H9 (cell line): Measurements from ENCODE around the gene ARHGEF35. TPM values are rescaled to one million over a fixed set of nuclear protein-coding genes. Genes with fewer than 3 reads are reported as not detected.
"Not testable (repeated sequence)": the region's sequence is repeated elsewhere in the genome, so short reads cannot be mapped to it uniquely, and the experiment has no call there.

ENCODE experiments used
- DNase-seq: peaks from one replicate; pipeline ENCODE4 v3.0.0-alpha.2; 2017
- H2AFZ ChIP-seq: one replicate; pipeline ENCODE4 v1.6.1; 2013; ENCODE audit warnings: mild to moderate bottlenecking, low read length, control low read depth, moderate library complexity
- H2AK5ac ChIP-seq: 2 replicates; pipeline ENCODE4 v1.6.1; 2013; ENCODE audit warnings: low read length, control low read depth, mixed read lengths; ENCODE audit not compliant: insufficient read length
- H2BK120ac ChIP-seq: one replicate; pipeline ENCODE4 v1.6.1; 2013; ENCODE audit warnings: low read depth, mild to moderate bottlenecking, low read length, control low read depth, inconsistent platforms; ENCODE audit not compliant: poor library complexity, severe bottlenecking
- H2BK12ac ChIP-seq: 2 replicates; pipeline ENCODE4 v1.6.1; 2013; ENCODE audit warnings: low read length, control low read depth, mixed read lengths, low read depth; ENCODE audit not compliant: insufficient read length
- H2BK15ac ChIP-seq: 2 replicates; pipeline ENCODE4 v1.6.1; 2013; ENCODE audit warnings: low read depth, low read length, control low read depth
- H2BK20ac ChIP-seq: one replicate; pipeline ENCODE4 v1.6.1; 2013; ENCODE audit warnings: low read depth, mild to moderate bottlenecking, low read length, control low read depth, inconsistent platforms; ENCODE audit not compliant: poor library complexity, severe bottlenecking
- H2BK5ac ChIP-seq: 2 replicates; pipeline ENCODE4 v1.6.1; 2013; ENCODE audit warnings: low read length, control low read depth, mixed read lengths; ENCODE audit not compliant: insufficient read length
- H3K14ac ChIP-seq: 2 replicates; pipeline ENCODE4 v1.6.1; 2013; ENCODE audit warnings: low read length, control low read depth; ENCODE audit not compliant: insufficient read depth
- H3K18ac ChIP-seq: 2 replicates; pipeline ENCODE4 v1.6.1; 2013; ENCODE audit warnings: low read depth, mild to moderate bottlenecking, mixed read lengths, low read length, control low read depth; ENCODE audit not compliant: insufficient read length
- H3K23ac ChIP-seq: 2 replicates; pipeline ENCODE4 v1.6.1; 2013; ENCODE audit warnings: low read length, control low read depth, mixed read lengths, low read depth; ENCODE audit not compliant: insufficient read length
- H3K23me2 ChIP-seq: 2 replicates; pipeline ENCODE4 v1.6.1; 2013; ENCODE audit warnings: low read depth, mild to moderate bottlenecking, mixed read lengths, low read length, control low read depth; ENCODE audit not compliant: insufficient read length, poor library complexity, severe bottlenecking
- H3K27ac ChIP-seq: 2 replicates; pipeline ENCODE4 v1.5.1; 2013; ENCODE audit warnings: low read length, control low read depth, mixed read lengths, low read depth; ENCODE audit not compliant: insufficient read length
- H3K27me3 ChIP-seq: 2 replicates; pipeline ENCODE4 v1.6.1; 2013; ENCODE audit warnings: low read length, control low read depth, inconsistent platforms; ENCODE audit not compliant: insufficient read depth
- H3K4ac ChIP-seq: 2 replicates; pipeline ENCODE4 v1.6.1; 2013; ENCODE audit warnings: low read depth, mild to moderate bottlenecking, control low read depth, inconsistent platforms, low read length, moderate library complexity
- H3K4me1 ChIP-seq: 2 replicates; pipeline ENCODE4 v1.6.1; 2013; ENCODE audit warnings: low read length, control low read depth, inconsistent platforms; ENCODE audit not compliant: insufficient read depth
- H3K4me2 ChIP-seq: 2 replicates; pipeline ENCODE4 v1.6.1; 2013; ENCODE audit warnings: low read length, control low read depth, mixed read lengths; ENCODE audit not compliant: insufficient read length, insufficient read depth
- H3K56ac ChIP-seq: 2 replicates; pipeline ENCODE4 v1.6.1; 2013; ENCODE audit warnings: low read depth, mild to moderate bottlenecking, mixed read lengths, low read length, control low read depth; ENCODE audit not compliant: insufficient read length
- H3K79me1 ChIP-seq: 2 replicates; pipeline ENCODE4 v1.6.1; 2013; ENCODE audit warnings: low read depth, mild to moderate bottlenecking, moderate library complexity, low read length, control low read depth, inconsistent platforms; ENCODE audit not compliant: insufficient read depth, poor library complexity, severe bottlenecking
- H3K79me2 ChIP-seq: 2 replicates; pipeline ENCODE4 v1.6.1; 2013; ENCODE audit warnings: low read length, control low read depth, inconsistent platforms; ENCODE audit not compliant: insufficient read depth
- H3K9ac ChIP-seq: 2 replicates; pipeline ENCODE4 v1.6.1; 2013; ENCODE audit warnings: low read length, control low read depth, mixed read lengths; ENCODE audit not compliant: insufficient read length; ENCODE audit errors: extremely low read depth
- H3K9me3 ChIP-seq: one replicate; pipeline ENCODE4 v1.6.1; 2013; ENCODE audit warnings: low read depth, low read length, inconsistent platforms; ENCODE audit not compliant: control insufficient read depth
- H3T11ph ChIP-seq: one replicate; pipeline ENCODE4 v1.6.1; 2013; ENCODE audit warnings: mild to moderate bottlenecking, low read length, control low read depth, inconsistent platforms
- H4K20me1 ChIP-seq: one replicate; pipeline ENCODE4 v1.6.1; 2013; ENCODE audit not compliant: control insufficient read depth, insufficient read length, insufficient read depth
- H4K5ac ChIP-seq: 2 replicates; pipeline ENCODE4 v1.6.1; 2013; ENCODE audit warnings: low read depth, mild to moderate bottlenecking, mixed read lengths, low read length, control low read depth; ENCODE audit not compliant: insufficient read length
- H4K8ac ChIP-seq: replicated peaks from 2 replicates; pipeline ENCODE4 v1.6.1; 2013; ENCODE audit warnings: low read length, control low read depth, mixed read lengths, low read depth; ENCODE audit not compliant: insufficient read length
- H4K91ac ChIP-seq: 2 replicates; pipeline ENCODE4 v1.6.1; 2013; ENCODE audit warnings: low read depth, mild to moderate bottlenecking, moderate library complexity, mixed read lengths, low read length, control low read depth; ENCODE audit not compliant: insufficient read length
- H3K27ac Mint-ChIP-seq, 3 experiments: 2 replicates in 2 of 3; 3 replicates in 1 of 3; pipeline ENCODE4 v1.8.0; 2020 to 2021; ENCODE audit warnings: mixed read lengths in 3 of 3, mild to moderate bottlenecking in 1 of 3, moderate library complexity in 1 of 3
- H3K27me3 Mint-ChIP-seq: 2 replicates; pipeline ENCODE4 v1.8.0; 2021; ENCODE audit warnings: low read depth, mild to moderate bottlenecking, moderate library complexity, mixed read lengths
- H3K36me3 Mint-ChIP-seq, 3 experiments: 2 replicates in 2 of 3; 3 replicates in 1 of 3; pipeline ENCODE4 v1.8.0; 2020 to 2021; ENCODE audit warnings: low read depth in 3 of 3, mixed read lengths in 3 of 3; ENCODE audit not compliant: insufficient read depth in 1 of 3
- H3K4me1 Mint-ChIP-seq, 2 experiments: 2 replicates each; pipeline ENCODE4 v1.8.0; 2020; ENCODE audit warnings: mixed read lengths in 2 of 2
- H3K4me3 Mint-ChIP-seq, 2 experiments: 2 replicates in 1 of 2; 3 replicates in 1 of 2; pipeline ENCODE4 v1.8.0; 2020 to 2021; ENCODE audit warnings: mild to moderate bottlenecking in 2 of 2, mixed read lengths in 2 of 2, moderate library complexity in 1 of 2
- H3K9me3 Mint-ChIP-seq, 2 experiments: 2 replicates in 1 of 2; 3 replicates in 1 of 2; pipeline ENCODE4 v1.8.0; 2020; ENCODE audit warnings: mild to moderate bottlenecking in 2 of 2, mixed read lengths in 2 of 2, moderate library complexity in 1 of 2
- WGBS: extraction: QIAGEN DNeasy Blood & Tissue Kit; methylation state at CpG from one replicate; pipeline ENCODE4 v1.1.7; 2013; ENCODE audit warnings: missing lambda C conversion rate, low lambda C conversion rate, mixed read lengths; ENCODE audit not compliant: insufficient read length; ENCODE audit errors: extremely low coverage; 5-methylcytosine and 5-hydroxymethylcytosine counted together
- total RNA-seq: library from RNA; stranded (reverse); gene quantifications from 2 replicates; pipeline ENCODE4 v1.2.1, GENCODE V29; 2021

ARHGEF35 gene
- total RNA-seq, 1 experiment from 2014 or later, result 18.6 TPM

GRCh38 chr7:144223675-144224074 lies 28.0 kb upstream of the ARHGEF35 start:
- not testable (repeated sequence) for H3K4me1 ChIP-seq

GRCh38 chr7:144220531-144220930 lies 24.9 kb upstream of the ARHGEF35 start:
- H3K9me3 Mint-ChIP-seq, H3K27ac ChIP-seq, H2BK5ac ChIP-seq, H3K79me1 ChIP-seq, H3K4me1 Mint-ChIP-seq, H3K27ac Mint-ChIP-seq, H2BK20ac ChIP-seq, H3K23me2 ChIP-seq, H3T11ph ChIP-seq, H3K9ac ChIP-seq, H3K4me3 Mint-ChIP-seq, H3K4ac ChIP-seq, H3K4me2 ChIP-seq, H4K20me1 ChIP-seq, H2BK15ac ChIP-seq, H4K8ac ChIP-seq, H4K91ac ChIP-seq, H3K18ac ChIP-seq, H3K4me1 ChIP-seq, H2BK12ac ChIP-seq, H3K14ac ChIP-seq, H2AFZ ChIP-seq, H2BK120ac ChIP-seq, H3K79me2 ChIP-seq, H4K5ac ChIP-seq, H3K23ac ChIP-seq, H3K56ac ChIP-seq, H3K36me3 Mint-ChIP-seq, H3K27me3 Mint-ChIP-seq, H3K27me3 ChIP-seq, H2AK5ac ChIP-seq, DNase-seq, H3K9me3 ChIP-seq: not testable (repeated sequence)

More at GRCh38 chr7:144223675-144224074, 28.0 kb upstream of the ARHGEF35 start:
- H3K56ac ChIP-seq, H4K91ac ChIP-seq, H3K27me3 Mint-ChIP-seq, H3K4me1 Mint-ChIP-seq, H2AK5ac ChIP-seq, H2BK12ac ChIP-seq, H3K9ac ChIP-seq, H2BK20ac ChIP-seq, H3K18ac ChIP-seq, H2BK120ac ChIP-seq, H3K4me2 ChIP-seq, H3K27me3 ChIP-seq, H3K9me3 Mint-ChIP-seq, H2BK15ac ChIP-seq, H4K8ac ChIP-seq, H3K79me2 ChIP-seq, H3K36me3 Mint-ChIP-seq, H3K23me2 ChIP-seq, H3K27ac Mint-ChIP-seq, H3K27ac ChIP-seq, H4K20me1 ChIP-seq, H4K5ac ChIP-seq, H3K14ac ChIP-seq, H3K4me3 Mint-ChIP-seq, H3K9me3 ChIP-seq, H3K23ac ChIP-seq, H2AFZ ChIP-seq, H2BK5ac ChIP-seq, H3K4ac ChIP-seq, H3K79me1 ChIP-seq, DNase-seq, H3T11ph ChIP-seq: not testable (repeated sequence)

- H2AFZ ChIP-seq, H3K4ac ChIP-seq, H2BK20ac ChIP-seq, H3K9me3 Mint-ChIP-seq, H3K27me3 Mint-ChIP-seq, H2BK120ac ChIP-seq, H3K27ac ChIP-seq, H3K4me2 ChIP-seq, H2AK5ac ChIP-seq, H3K36me3 Mint-ChIP-seq, H3K4me3 Mint-ChIP-seq, H3K23me2 ChIP-seq, H3K79me1 ChIP-seq, H4K8ac ChIP-seq, H2BK5ac ChIP-seq, H4K91ac ChIP-seq, H3K23ac ChIP-seq, H3K56ac ChIP-seq, H3K9me3 ChIP-seq, H2BK12ac ChIP-seq, H3K4me1 Mint-ChIP-seq, DNase-seq, H2BK15ac ChIP-seq, H4K20me1 ChIP-seq, H3K4me1 ChIP-seq, H4K5ac ChIP-seq, H3K18ac ChIP-seq, H3K79me2 ChIP-seq, H3K9ac ChIP-seq, H3K27me3 ChIP-seq, H3K14ac ChIP-seq, H3K27ac Mint-ChIP-seq, H3T11ph ChIP-seq: not testable (repeated sequence)
- no CpG with 5 or more reads among the region's 4 CpGs for WGBS
Observed at GRCh38 chr7:144219149-144219548, 23.5 kb upstream of the ARHGEF35 start.
